ENCODE results near the gene CDK14.

DNA sequence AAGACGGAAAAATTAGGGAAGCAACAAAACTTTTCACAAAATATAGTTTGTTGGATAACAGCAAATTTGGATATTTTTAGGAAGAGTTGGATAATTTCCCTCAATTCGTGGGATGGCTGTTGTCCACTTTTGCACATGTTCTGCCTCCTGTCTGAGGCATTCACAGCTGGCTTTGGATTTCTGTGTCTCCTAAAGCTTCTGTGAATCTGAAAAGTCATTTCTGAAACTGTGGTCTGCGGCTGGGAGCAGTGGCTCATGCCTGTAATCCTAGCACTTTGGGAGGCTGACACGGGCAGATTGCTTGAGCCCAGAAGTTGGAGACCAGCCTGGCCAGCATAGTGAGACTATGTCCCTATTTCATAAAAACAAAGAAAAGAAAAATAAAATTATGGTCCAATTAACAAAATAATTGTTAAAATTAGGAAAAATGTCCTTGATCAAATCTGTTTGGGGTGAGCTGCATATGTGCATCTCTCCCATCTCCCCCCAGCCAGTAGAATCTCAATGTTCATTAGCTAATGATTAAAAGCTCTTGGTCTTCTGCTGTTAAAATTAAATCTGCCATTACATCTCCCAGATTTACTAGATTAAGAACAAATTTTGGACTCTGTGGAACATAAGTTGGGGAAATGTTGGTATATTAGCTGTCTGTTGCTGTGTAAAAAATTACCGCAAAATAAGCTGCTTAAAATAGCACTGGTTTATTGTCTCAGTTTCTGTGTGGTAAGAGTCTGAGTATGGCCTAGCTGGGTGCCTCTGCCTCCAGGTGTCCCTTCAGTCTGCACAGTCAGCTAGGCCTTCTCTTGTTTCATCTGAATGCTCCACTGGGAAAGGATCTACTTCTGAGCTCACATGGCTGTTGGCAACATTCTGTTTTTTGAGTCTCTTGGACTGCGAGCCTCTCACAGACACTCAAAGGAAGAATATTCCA, 336.1 kb downstream of the CDK14 start:
- TF ChIP-seq, protein P1, sequence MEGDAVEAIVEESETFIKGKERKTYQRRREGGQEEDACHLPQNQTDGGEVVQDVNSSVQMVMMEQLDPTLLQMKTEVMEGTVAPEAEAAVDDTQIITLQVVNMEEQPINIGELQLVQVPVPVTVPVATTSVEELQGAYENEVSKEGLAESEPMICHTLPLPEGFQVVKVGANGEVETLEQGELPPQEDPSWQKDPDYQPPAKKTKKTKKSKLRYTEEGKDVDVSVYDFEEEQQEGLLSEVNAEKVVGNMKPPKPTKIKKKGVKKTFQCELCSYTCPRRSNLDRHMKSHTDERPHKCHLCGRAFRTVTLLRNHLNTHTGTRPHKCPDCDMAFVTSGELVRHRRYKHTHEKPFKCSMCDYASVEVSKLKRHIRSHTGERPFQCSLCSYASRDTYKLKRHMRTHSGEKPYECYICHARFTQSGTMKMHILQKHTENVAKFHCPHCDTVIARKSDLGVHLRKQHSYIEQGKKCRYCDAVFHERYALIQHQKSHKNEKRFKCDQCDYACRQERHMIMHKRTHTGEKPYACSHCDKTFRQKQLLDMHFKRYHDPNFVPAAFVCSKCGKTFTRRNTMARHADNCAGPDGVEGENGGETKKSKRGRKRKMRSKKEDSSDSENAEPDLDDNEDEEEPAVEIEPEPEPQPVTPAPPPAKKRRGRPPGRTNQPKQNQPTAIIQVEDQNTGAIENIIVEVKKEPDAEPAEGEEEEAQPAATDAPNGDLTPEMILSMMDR (IDR thresholded peaks at IDR 0.05): no peak
- TF ChIP-seq TEAD4 (CRISPR knock-in tag; IDR thresholded peaks at IDR 0.05) (no peak), MXD4 (CRISPR knock-in tag; IDR thresholded peaks at IDR 0.05; ENCODE audit: borderline replicate concordance) (no peak), JUN (CRISPR knock-in tag; IDR thresholded peaks at IDR 0.05) (no peak), ZNF396 (CRISPR knock-in tag; IDR thresholded peaks at IDR 0.05; ENCODE audit: borderline replicate concordance) (no peak), ZNF232 (CRISPR knock-in tag; IDR thresholded peaks at IDR 0.05) (no peak), E2F1 (CRISPR knock-in tag; IDR thresholded peaks at IDR 0.05) (no peak), ZNF121 (CRISPR knock-in tag; IDR thresholded peaks at IDR 0.05) (no peak), RELA (CRISPR knock-in tag; IDR thresholded peaks at IDR 0.05; ENCODE audit: borderline replicate concordance) (no peak), NR1H2 (CRISPR knock-in tag; IDR thresholded peaks at IDR 0.05) (no peak), ETV6 (CRISPR knock-in tag; IDR thresholded peaks at IDR 0.05) (no peak), SP1 (CRISPR knock-in tag; conservative IDR thresholded peaks at IDR 0.05) (no peak)
- TF ChIP-seq, protein P2, sequence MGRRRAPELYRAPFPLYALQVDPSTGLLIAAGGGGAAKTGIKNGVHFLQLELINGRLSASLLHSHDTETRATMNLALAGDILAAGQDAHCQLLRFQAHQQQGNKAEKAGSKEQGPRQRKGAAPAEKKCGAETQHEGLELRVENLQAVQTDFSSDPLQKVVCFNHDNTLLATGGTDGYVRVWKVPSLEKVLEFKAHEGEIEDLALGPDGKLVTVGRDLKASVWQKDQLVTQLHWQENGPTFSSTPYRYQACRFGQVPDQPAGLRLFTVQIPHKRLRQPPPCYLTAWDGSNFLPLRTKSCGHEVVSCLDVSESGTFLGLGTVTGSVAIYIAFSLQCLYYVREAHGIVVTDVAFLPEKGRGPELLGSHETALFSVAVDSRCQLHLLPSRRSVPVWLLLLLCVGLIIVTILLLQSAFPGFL (CRISPR knock-in tag; IDR thresholded peaks at IDR 0.05; ENCODE audit: borderline replicate concordance): no peak
- TF ChIP-seq, protein P3, sequence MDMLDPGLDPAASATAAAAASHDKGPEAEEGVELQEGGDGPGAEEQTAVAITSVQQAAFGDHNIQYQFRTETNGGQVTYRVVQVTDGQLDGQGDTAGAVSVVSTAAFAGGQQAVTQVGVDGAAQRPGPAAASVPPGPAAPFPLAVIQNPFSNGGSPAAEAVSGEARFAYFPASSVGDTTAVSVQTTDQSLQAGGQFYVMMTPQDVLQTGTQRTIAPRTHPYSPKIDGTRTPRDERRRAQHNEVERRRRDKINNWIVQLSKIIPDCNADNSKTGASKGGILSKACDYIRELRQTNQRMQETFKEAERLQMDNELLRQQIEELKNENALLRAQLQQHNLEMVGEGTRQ (CRISPR knock-in tag; IDR thresholded peaks at IDR 0.05): no peak
